ENCODE results near the gene EPHB2. TPM values are rescaled to one million over a fixed set of nuclear protein-coding genes. Genes with fewer than 3 reads are reported as not detected.

EPHB2 gene
- total and polyA plus RNA-seq, 2 of the 13 experiments (the other 11 are each of a cell fraction or from before 2014, with no cell fraction given) = 0.03 to 0.11 TPM

- FAIRE-seq (no peak), ATAC-seq (no peak), DNase-seq (ENCODE audit: low spot score) (no peak)
- in situ Hi-C loops (cut with HindIII; ENCODE audit: extremely low pct_ligation_motif_present, low pct_unique_long_range_greater_than_20kb) = no loop called here
- WGBS (ENCODE audit: low lambda C conversion rate) = 2% methylated on average over 6 of the region's 6 CpGs
- H3K9me3 ChIP-seq (ENCODE audit: low read length) = no peaks in the 10 kb centered on the region
- CTCF ChIA-PET (ENCODE audit: low intra/inter-chr PET ratio, low total read pairs) = no interaction called here
- H3K27me3 ChIP-seq (ENCODE audit: control insufficient read depth in 1 of 2, insufficient read depth in 2 of 2, low read length in 2 of 2) = peaks cover 3 to 6% of the 10 kb centered on the region in 2 experiments; a peak in 4 of 5 replicates
- no peak overlapping the region for H3K4me3 ChIP-seq (replicated peaks in 1 of 3; ENCODE audit: insufficient read depth in 1 of 3, low read depth in 2 of 3, low read length in 3 of 3)
- POLR2A ChIA-PET = no interaction called here
- no peaks in the 10 kb centered on the region for H3K36me3 ChIP-seq (replicated peaks in 1 of 2; ENCODE audit: control insufficient read depth in 1 of 2, insufficient read depth in 2 of 2, low read length in 2 of 2)
- no peak overlapping the region for H2AFZ ChIP-seq (ENCODE audit: low read length)
- no peak overlapping the region for H3K4me2 ChIP-seq (ENCODE audit: low read depth, low read length)
- H4K20me1 ChIP-seq (ENCODE audit: insufficient read depth, low read length) = no peaks in the 10 kb centered on the region
- intact Hi-C loops (cut with micrococcal nuclease; ENCODE audit: unreplicated experiment) = no loop called here
- H3K27ac ChIP-seq (ENCODE audit: extremely low read length, insufficient read depth, low read length) = no peak overlapping the region
- TF ChIP-seq TRIM24 (CRISPR knock-in tag; IDR thresholded peaks at IDR 0.05) (no peak), TCF7 (IDR thresholded peaks at IDR 0.05; ENCODE audit: low read depth) (no peak), HNRNPLL (IDR thresholded peaks at IDR 0.05; ENCODE audit: low read depth, low read length, poor library complexity, severe bottlenecking) (no peak), ZNF235 (CRISPR knock-in tag; IDR thresholded peaks at IDR 0.05; ENCODE audit: borderline replicate concordance) (no peak), CEBPB (IDR thresholded peaks at IDR 0.05; ENCODE audit: borderline replicate concordance, low read depth, low read length) (peak; percentile 58), ZNF850 (CRISPR knock-in tag; conservative IDR thresholded peaks at IDR 0.05) (no peak)
- H3K79me2 ChIP-seq (ENCODE audit: insufficient read depth, low read length) = no peaks in the 10 kb centered on the region
- no TSS peak for BruUV-seq (replicated peaks)
- no peak overlapping the region for H3K9ac ChIP-seq (ENCODE audit: insufficient read depth, low read depth, low read length)
- peaks cover 15% of the 10 kb centered on the region for H3K4me1 ChIP-seq (ENCODE audit: insufficient read depth, low read length)
Measured at GRCh38 chr1:22789356-22789994, 78.8 kb downstream of the EPHB2 start.

DNA sequence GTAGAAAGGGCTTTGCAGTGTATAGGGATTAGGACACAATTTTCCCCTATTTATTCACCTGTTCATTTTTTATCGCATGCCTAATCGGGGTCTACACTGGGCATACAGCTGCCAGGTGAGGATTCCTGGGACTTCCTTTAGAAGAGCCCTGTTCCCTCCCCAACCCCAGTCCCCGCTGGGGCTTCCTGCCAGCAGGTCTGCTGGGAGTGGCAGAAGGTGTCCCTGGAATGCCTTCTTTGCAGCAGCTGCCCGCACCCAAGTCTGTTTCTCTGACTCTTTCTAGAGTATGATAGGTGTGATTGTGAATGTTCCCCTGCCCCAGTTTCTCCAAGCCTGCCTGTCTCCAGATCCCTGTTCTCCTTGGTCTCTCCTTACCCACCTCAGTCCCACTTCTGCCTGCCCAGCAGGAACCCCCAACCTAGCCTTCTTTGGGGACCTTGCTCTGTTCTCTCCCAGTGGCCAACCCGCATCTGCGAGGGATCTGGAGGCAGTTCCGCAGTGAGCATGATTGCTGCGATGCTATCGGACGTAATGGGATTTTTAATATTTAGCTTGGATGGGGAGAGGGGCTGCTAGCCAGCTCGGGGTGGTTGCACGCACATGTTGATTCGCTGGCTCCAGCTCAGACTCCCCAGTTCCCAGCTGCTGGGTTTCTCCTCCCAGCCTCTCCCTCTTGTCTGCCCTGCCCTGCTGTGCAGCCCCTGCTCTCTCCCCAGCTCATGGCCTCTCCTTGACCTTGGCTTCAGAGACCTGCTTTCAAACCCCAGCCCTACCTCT, 79.8 kb downstream of the EPHB2 start:
- in situ Hi-C loops (cut with HindIII; ENCODE audit: extremely low pct_ligation_motif_present, low pct_unique_long_range_greater_than_20kb) = no loop called here
- Histone ChIP-seq H3K4me1 (ENCODE audit: insufficient read depth, low read length) (peaks cover 15% of the 10 kb centered on the region), H2AFZ (ENCODE audit: low read length) (no peak overlapping the region), H3K27ac (ENCODE audit: extremely low read length, insufficient read depth, low read length) (no peak overlapping the region), H3K4me2 (ENCODE audit: low read depth, low read length) (no peak overlapping the region), H4K20me1 (ENCODE audit: insufficient read depth, low read length) (no peaks in the 10 kb centered on the region), H3K27me3 (ENCODE audit: control insufficient read depth in 1 of 2, insufficient read depth in 2 of 2, low read length in 2 of 2) (peaks cover 3 to 6% of the 10 kb centered on the region in 2 experiments; a peak in 4 of 5 replicates), H3K9ac (ENCODE audit: insufficient read depth, low read depth, low read length) (no peak overlapping the region), H3K79me2 (ENCODE audit: insufficient read depth, low read length) (no peaks in the 10 kb centered on the region), H3K9me3 (ENCODE audit: low read length) (no peaks in the 10 kb centered on the region), H3K4me3 (replicated peaks in 1 of 3; ENCODE audit: insufficient read depth in 1 of 3, low read depth in 2 of 3, low read length in 3 of 3) (no peak overlapping the region), H3K36me3 (replicated peaks in 1 of 2; ENCODE audit: control insufficient read depth in 1 of 2, insufficient read depth in 2 of 2, low read length in 2 of 2) (no peaks in the 10 kb centered on the region)
- ATAC-seq = no peak
- ChIA-PET POLR2A (no interaction called here), CTCF (ENCODE audit: low intra/inter-chr PET ratio, low total read pairs) (no interaction called here)
- no TSS peak for BruUV-seq (replicated peaks)
- TF ChIP-seq CBX2 (IDR thresholded peaks at IDR 0.05; ENCODE audit: low read depth, low read length) (no peak), CBX2 (CRISPR knock-in tag; IDR thresholded peaks at IDR 0.05; ENCODE audit: low read depth) (no peak), ZNF768 (CRISPR knock-in tag; IDR thresholded peaks at IDR 0.05) (peak; percentile 71; the same call in 1 of the 2 replicates), ZNF354B (CRISPR knock-in tag; IDR thresholded peaks at IDR 0.05) (no peak), ZFP36 (IDR thresholded peaks at IDR 0.05; ENCODE audit: borderline replicate concordance, low read depth, low read length, partially characterized antibody) (no peak), NFIB (CRISPR knock-in tag; IDR thresholded peaks at IDR 0.05; ENCODE audit: borderline replicate concordance) (no peak)
- DNase-seq (ENCODE audit: low spot score) = no peak
- no peak for FAIRE-seq
- intact Hi-C loops (cut with micrococcal nuclease; ENCODE audit: unreplicated experiment) = no loop called here
- 63% methylated on average over 13 of the region's 13 CpGs for WGBS (ENCODE audit: low lambda C conversion rate)

Data from HepG2 (cell line).